Osteocyte (in vitro differentiated cells): ENCODE results near the gene CFLAR. TPM values are rescaled to one million over a fixed set of nuclear protein-coding genes. Genes with fewer than 3 reads are reported as not detected.

Experiments
- total RNA-seq: library from RNA; stranded (reverse); gene quantifications from 2 replicates; pipeline ENCODE4 v1.2.1, GENCODE V29; 2021

CFLAR gene
- total RNA-seq, 1 donor from 2014 or later, result 45.8 TPM

Other genes with a start within 250 kb of the CFLAR start
- 49.7 and 50.8 TPM in 2 replicates for gene PPIL3, start 227.1 kb upstream of the CFLAR start, total RNA-seq
- 22.6 and 23.1 TPM in 2 replicates for gene NIF3L1, start 226.8 kb upstream of the CFLAR start, total RNA-seq
- 24.0 and 25.5 TPM in 2 replicates for gene ORC2, start 152.5 kb upstream of the CFLAR start, total RNA-seq
- 16.8 and 18.9 TPM in 2 replicates for gene HYCC2, start 44.5 kb upstream of the CFLAR start, total RNA-seq
- gene NDUFB3, start 44.2 kb upstream of the CFLAR start, total RNA-seq, result 69.1 and 74.1 TPM in 2 replicates
- gene CASP10, start 67.0 kb downstream of the CFLAR start, total RNA-seq, result 0.35 TPM in 1 of 2 replicates, not detected in the other
- 11.1 and 11.4 TPM in 2 replicates for gene CASP8, start 144.4 kb downstream of the CFLAR start, total RNA-seq
- gene FLACC1, start 241.2 kb downstream of the CFLAR start, total RNA-seq, result 1.6 and 2.1 TPM in 2 replicates